Gastrocnemius medialis (tissue), 4 donors: Measurements from ENCODE around the gene RARB. TPM values are rescaled to one million over a fixed set of nuclear protein-coding genes. Genes with fewer than 3 reads are reported as not detected.

Source experiments
- ATAC-seq, 2 donors: fragments of 150-250 bp; one replicate each; pipeline ENCODE4 v1.9.1; 2016
- DNase-seq, 2 donors: peaks; one replicate each; pipeline ENCODE4 v3.0.0-alpha.2; 2019
- H3K27ac ChIP-seq, 4 donors: fragments of 200-600 bp; sonication (generic); 1 replicate in 1 of 4; 2 replicates in 3 of 4; pipeline ENCODE4 v1.5.1; 2016 to 2018; ENCODE audit warnings: mild to moderate bottlenecking in 2 of 4, moderate library complexity in 1 of 4
- H3K27me3 ChIP-seq, 3 donors: fragments of 200-600 bp; sonication (generic) in 2 of 3; 1 replicate in 1 of 3; 2 replicates in 2 of 3; pipeline versions ENCODE4 v1.5.1 to v1.6.0; 2016 to 2019; ENCODE audit warnings: mild to moderate bottlenecking in 1 of 3, moderate library complexity in 1 of 3
- H3K36me3 ChIP-seq, 2 donors: fragments of 200-600 bp; sonication (generic) in 1 of 2; one replicate each; pipeline ENCODE4 v1.5.1; 2017 to 2018
- H3K4me1 ChIP-seq, 2 donors: fragments of 200-600 bp; sonication (generic) in 1 of 2; one replicate each; pipeline ENCODE4 v1.5.1; 2016 to 2017; ENCODE audit warnings: mild to moderate bottlenecking in 2 of 2
- H3K4me3 ChIP-seq, 4 donors: fragments of 200-600 bp; sonication (generic) in 3 of 4; 1 replicate in 1 of 4; 2 replicates in 3 of 4; pipeline ENCODE4 v1.5.1; 2016 to 2019; ENCODE audit warnings: mild to moderate bottlenecking in 2 of 4
- H3K9me3 ChIP-seq, 3 donors: fragments of 200-600 bp; sonication (generic) in 2 of 3; 1 replicate in 1 of 3; 2 replicates in 2 of 3; pipeline ENCODE4 v1.5.1; 2016 to 2019
- POLR2A ChIP-seq, 2 donors: fragments of 450-650 bp; IDR thresholded peaks; one replicate each; pipeline ENCODE4 v1.6.1; 2017; ENCODE audit warnings: antibody characterized with exemption in 2 of 2, mild to moderate bottlenecking in 2 of 2, moderate library complexity in 2 of 2
- in situ Hi-C, 4 donors: fragments of 200-750 bp; cut with MboI; loops; one replicate each; pipeline versions ENCODE4 v1.15.0 to v1.8.0; 2017; ENCODE audit warnings: low sequenced_read_pairs in 4 of 4
- intact Hi-C: fragments of 100-400 bp; cut with DNase I; formaldehyde crosslinking; loops from one replicate; pipeline ENCODE4 v1.15.1; 2023; ENCODE audit warnings: low total_unique reads
- total RNA-seq, 4 donors: library from RNA; depleted of rRNA; stranded (reverse); fragments of >200 nt; gene quantifications; one replicate each; pipeline versions ENCODE4 v1.1.0 to v1.2.3, GENCODE V29; 2016
- TF ChIP-seq, protein P1 (sequence below), 5 experiments: fragments of 450-650 bp in 3 of 5; fragments of 200-600 bp in 2 of 5; sonication (generic) in 2 of 5; IDR thresholded peaks in 4 of 5; conservative IDR thresholded peaks in 1 of 5; 1 replicate in 4 of 5; 2 replicates in 1 of 5; pipeline ENCODE4 v1.5.1; 2016 to 2019; ENCODE audit warnings: antibody characterized with exemption in 5 of 5, mild to moderate bottlenecking in 3 of 5, moderate library complexity in 3 of 5

The RARB gene
- total RNA-seq, 4 donors from 2014 or later = 1.2 to 3.0 (median 1.9) TPM

DNA sequence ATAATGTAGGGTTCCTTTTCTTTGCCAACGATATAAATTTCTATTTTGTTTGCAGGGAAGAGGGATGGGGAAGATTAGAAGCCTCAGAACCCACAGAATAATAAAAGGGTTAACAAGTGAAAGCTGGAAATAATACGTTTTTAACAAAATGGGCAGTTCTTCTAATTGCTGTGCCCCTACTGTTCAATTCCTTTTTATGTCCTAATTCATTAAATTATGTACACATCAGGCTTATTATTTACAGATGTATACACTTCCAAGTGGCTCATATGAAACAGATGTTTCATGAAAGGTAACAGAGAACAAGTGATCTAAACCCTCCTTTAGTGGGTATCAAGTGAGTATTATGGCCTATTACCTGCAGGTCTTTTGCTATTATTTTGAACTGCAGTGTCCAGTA, 16.2 kb downstream of the RARB start:
- no peak for TF ChIP-seq POLR2A (IDR thresholded peaks at IDR 0.05)
- TF ChIP-seq, protein P1, sequence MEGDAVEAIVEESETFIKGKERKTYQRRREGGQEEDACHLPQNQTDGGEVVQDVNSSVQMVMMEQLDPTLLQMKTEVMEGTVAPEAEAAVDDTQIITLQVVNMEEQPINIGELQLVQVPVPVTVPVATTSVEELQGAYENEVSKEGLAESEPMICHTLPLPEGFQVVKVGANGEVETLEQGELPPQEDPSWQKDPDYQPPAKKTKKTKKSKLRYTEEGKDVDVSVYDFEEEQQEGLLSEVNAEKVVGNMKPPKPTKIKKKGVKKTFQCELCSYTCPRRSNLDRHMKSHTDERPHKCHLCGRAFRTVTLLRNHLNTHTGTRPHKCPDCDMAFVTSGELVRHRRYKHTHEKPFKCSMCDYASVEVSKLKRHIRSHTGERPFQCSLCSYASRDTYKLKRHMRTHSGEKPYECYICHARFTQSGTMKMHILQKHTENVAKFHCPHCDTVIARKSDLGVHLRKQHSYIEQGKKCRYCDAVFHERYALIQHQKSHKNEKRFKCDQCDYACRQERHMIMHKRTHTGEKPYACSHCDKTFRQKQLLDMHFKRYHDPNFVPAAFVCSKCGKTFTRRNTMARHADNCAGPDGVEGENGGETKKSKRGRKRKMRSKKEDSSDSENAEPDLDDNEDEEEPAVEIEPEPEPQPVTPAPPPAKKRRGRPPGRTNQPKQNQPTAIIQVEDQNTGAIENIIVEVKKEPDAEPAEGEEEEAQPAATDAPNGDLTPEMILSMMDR (IDR thresholded peaks at IDR 0.05 in 4 of 5, conservative IDR thresholded peaks at IDR 0.05 in 1 of 5) = no peak
- Histone ChIP-seq H3K27ac (no peak overlapping the region), H3K9me3 (no peaks in the 10 kb centered on the region), H3K27me3 (no peaks in the 10 kb centered on the region), H3K4me3 (no peak overlapping the region), H3K4me1 (peaks cover 6 to 10% of the 10 kb centered on the region in 2 donors), H3K36me3 (no peaks in the 10 kb centered on the region)
- DNase-seq (no peak), ATAC-seq (no peak)
- in situ Hi-C loops (loop anchor here in 1 of 4 donors (25.0 kb wide), 1 partner anchor 343 kb away; the partner anchor contains the start of genes NGLY1 and OXSM), intact Hi-C loops (no loop called here)

DNA sequence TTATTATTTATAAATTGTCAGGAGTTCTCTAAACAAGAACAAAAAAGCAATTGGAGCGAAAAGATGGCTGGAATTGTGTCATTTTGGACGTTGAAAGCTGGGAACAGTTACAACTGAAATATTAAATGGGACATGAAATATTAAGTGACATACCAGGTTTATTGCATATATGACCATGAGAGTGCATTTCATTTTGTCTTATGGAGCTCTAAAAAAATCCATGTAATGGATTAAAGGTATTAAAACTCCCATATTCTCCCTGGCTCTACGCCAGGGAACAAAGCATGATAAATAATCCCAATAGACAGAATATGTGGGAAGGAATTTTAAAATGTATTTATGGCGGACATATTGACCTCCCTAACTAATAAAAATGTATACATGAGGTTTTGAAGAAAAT, 17.7 kb downstream of the RARB start:
- H3K4me1 ChIP-seq = peaks cover 13 to 18% of the 10 kb centered on the region in 2 donors
- intact Hi-C loops (loop anchor here (5.0 kb wide), 1 partner anchor 67 kb away; no protein-coding TSS in a partner anchor), in situ Hi-C loops (loop anchor here in 1 of 4 donors (25.0 kb wide), 1 partner anchor 342 kb away; the partner anchor contains the start of genes NGLY1 and OXSM)
- ATAC-seq (no peak), DNase-seq (no peak)
- H3K4me3 ChIP-seq = no peak overlapping the region
- no peaks in the 10 kb centered on the region for H3K36me3 ChIP-seq
- H3K27me3 ChIP-seq = no peaks in the 10 kb centered on the region
- TF ChIP-seq, protein P1 (IDR thresholded peaks at IDR 0.05 in 4 of 5, conservative IDR thresholded peaks at IDR 0.05 in 1 of 5) = no peak
- TF ChIP-seq POLR2A (IDR thresholded peaks at IDR 0.05) = no peak
- no peak overlapping the region for H3K27ac ChIP-seq
- H3K9me3 ChIP-seq = no peaks in the 10 kb centered on the region

DNA sequence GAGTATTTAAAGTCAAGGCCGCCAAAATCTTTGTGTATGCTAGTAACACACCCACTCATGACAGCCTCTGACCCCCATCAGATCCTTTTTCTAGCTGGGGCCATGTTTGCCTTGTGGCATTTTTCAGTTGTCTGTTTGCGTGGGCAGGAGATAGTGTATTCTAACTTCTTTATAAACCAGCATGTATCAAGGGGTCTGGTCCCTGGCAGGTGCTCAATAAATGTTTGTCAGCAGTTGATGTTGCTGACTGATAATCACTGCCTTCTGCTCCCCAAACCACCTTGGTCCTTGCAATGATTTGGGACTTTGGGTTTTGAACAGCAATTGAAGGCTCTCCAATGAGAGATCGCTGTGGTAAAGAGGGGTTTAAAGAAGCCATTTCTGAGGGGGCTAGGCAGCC, 19.2 kb downstream of the RARB start:
- H3K27ac ChIP-seq = no peak overlapping the region
- H3K4me1 ChIP-seq = peaks cover 24 to 26% of the 10 kb centered on the region in 2 donors

DNA sequence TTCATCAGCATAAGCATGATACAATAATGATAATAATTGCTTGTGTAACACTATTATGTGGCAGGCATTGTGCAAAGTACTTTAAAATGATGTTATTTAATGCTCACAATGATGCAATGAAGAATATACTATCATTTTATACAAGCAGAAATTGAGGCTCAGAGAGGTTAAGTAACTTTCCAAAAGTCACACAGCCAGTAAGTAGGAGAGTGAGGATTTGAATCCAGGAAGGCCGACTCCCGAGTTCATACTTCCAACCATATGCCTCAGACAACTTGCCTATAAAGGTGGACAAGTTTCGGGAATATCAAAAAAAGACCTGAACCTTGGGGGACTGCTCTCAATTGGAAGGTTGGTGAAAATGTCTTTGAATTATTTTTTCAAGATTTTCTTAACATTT, 19.9 kb downstream of the RARB start:
- intact Hi-C loops = loop anchor here (5.0 kb wide), 1 partner anchor 64 kb away; no protein-coding TSS in a partner anchor
- no peak for ATAC-seq
- no peak for DNase-seq
- Histone ChIP-seq H3K4me1 (peaks cover 30 to 32% of the 10 kb centered on the region in 2 donors), H3K27ac (no peak overlapping the region), H3K36me3 (no peaks in the 10 kb centered on the region), H3K4me3 (no peak overlapping the region), H3K27me3 (no peaks in the 10 kb centered on the region), H3K9me3 (no peaks in the 10 kb centered on the region)
- TF ChIP-seq, protein P1 (IDR thresholded peaks at IDR 0.05 in 4 of 5, conservative IDR thresholded peaks at IDR 0.05 in 1 of 5) = no peak
- no peak for TF ChIP-seq POLR2A (IDR thresholded peaks at IDR 0.05)
- in situ Hi-C loops = loop anchor here in 1 of 4 donors (25.0 kb wide), 1 partner anchor 339 kb away; the partner anchor contains the start of genes NGLY1 and OXSM

More for the DNA sequence above, 19.2 kb downstream of the RARB start:
- ATAC-seq (no peak), DNase-seq (no peak)
- H3K4me3 ChIP-seq = no peak overlapping the region
- H3K27me3 ChIP-seq = no peaks in the 10 kb centered on the region
- intact Hi-C loops (loop anchor here (5.0 kb wide), 1 partner anchor 65 kb away; no protein-coding TSS in a partner anchor), in situ Hi-C loops (loop anchor here in 1 of 4 donors (25.0 kb wide), 1 partner anchor 340 kb away; the partner anchor contains the start of genes NGLY1 and OXSM)
- H3K36me3 ChIP-seq = no peaks in the 10 kb centered on the region
- no peaks in the 10 kb centered on the region for H3K9me3 ChIP-seq
- TF ChIP-seq, protein P1 (IDR thresholded peaks at IDR 0.05 in 4 of 5, conservative IDR thresholded peaks at IDR 0.05 in 1 of 5) = no peak
- no peak for TF ChIP-seq POLR2A (IDR thresholded peaks at IDR 0.05)
